Stimulated activated CD4-positive, alpha-beta T cell treated with anti-CD3 and anti-CD28 coated beads, Interleukin-1b, Interleukin-23, amount 100 ng/mL, for 1 hour (primary cell): Measurements from ENCODE around the gene IP6K2.

Source experiments
- DNase-seq, 2 donors: peaks; one replicate each; pipeline ENCODE4 v3.0.0-alpha.2; 2020; ENCODE audit warnings: low read depth in 2 of 2

Gene IP6K2

DNA sequence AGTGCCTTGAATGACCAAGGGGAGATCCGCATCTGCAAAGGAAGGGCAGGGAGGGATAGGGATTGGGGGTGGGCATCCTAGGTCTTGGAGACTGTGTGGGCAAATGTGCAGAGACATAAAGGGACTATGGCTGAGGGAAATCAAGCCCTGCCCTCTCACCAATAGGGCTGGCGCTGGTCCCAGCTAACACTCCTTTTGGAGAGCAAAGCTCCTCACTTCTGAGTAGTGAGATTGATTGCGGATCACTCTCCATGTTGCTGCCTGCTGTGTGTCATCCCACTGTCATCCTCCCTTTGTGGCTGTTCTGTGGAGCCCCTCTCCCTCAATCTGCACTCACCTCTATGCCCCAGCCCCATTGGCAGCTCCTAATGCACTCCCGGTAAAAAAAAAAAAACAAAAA is 52.1 kb downstream of the IP6K2 start:
- no peak for DNase-seq

DNA sequence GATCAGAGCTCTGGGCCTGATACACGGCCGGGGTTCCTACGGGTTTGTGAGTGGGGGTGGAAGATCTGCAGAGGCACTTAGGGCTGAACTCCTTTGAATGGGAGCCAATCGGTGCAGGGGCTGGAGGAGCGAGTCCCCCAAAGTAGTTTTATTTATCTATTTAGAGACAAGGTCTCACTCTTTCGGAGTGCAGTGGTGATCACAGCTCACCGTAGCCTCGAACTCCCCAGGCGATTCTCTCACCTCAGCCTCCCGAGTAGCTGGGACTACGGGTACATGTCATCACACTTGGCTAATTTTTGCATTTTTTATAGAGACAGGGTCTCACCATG is 52.7 kb downstream of the IP6K2 start:
- no peak for DNase-seq

DNA sequence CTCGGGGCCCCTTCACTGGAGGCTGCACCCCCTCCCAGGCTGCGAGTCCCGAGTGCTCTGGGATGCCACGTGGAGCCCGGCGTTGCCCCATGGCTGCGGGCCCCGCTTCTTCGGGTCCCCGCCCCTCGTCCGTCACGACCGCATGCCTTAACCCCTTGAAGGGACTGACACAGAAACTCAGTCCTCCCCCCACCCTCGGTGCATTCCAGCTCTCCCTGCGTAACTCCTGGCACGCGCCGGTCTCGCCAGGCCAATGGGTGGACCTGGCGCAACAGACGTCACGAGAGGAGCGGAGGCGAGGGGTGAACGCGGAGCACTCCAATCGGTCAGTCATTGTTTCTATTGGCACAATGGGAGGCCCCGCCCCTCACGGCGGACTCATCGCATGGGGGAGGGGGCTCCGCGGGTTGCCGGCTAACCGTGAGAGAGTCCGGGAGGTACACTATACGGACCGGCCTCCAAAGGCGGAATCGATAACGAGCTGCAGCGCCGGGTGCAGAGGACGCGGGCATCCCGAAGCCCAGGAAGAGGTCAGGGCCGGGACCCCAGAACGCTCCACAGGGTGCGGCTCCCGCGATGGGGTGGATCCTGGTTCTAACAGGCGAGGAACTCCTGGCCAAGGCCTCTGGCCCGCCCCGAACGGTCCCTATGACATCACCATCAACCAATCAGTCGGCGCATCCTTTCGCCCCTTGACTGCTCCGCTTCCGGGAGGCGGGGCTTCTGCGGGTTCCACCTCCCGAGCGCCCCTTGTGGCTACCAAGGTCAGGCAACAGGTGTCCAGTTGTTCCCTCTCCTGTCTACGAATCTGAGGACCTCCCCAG is 53.3 kb downstream of the IP6K2 start:
- DNase-seq = peak; percentile 60 to 72

DNA sequence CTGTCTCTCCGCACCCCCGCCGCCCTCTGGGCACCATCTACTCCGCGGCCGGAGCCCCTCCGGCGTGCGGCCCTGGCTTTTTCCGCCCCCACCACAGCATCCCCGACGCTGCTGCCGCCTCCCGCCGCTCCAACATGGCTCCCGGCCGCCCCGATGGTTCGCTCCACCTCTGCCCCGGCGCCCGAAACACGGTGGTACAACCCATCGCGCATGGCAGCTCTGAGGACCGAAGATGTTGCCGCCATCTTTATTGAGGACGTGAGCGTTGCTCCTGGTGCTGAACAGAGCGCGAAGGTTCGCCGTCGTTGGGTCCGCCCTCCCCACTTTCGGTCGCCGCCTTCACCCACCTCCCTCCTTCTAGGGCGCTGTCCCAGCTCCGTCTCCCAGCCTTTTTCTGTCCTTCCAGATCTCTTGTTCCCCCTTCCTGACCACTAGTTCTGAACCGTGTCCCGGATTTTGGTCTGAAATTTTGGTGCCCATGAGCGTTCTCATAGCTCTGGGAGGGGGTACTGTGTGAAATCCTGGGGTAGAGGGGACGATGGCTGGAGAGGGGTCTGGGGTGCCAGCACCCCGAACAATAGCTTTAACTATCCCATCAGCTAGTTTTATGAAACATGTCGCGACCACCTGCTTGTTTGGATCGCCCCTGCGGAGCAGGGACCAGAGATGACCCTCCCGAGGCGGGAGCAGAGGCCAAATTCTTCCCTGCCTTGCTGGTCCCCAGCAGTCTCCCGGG is 54.1 kb downstream of the IP6K2 start, which contains the start of gene CELSR3:
TSS of gene CELSR3 (minus strand) at position 134 of the 736 bp plus-strand sequence. CDS start 252 bp downstream, outside the sequence.
- peak in 1 of 2 donors; percentile 16 for DNase-seq

DNA sequence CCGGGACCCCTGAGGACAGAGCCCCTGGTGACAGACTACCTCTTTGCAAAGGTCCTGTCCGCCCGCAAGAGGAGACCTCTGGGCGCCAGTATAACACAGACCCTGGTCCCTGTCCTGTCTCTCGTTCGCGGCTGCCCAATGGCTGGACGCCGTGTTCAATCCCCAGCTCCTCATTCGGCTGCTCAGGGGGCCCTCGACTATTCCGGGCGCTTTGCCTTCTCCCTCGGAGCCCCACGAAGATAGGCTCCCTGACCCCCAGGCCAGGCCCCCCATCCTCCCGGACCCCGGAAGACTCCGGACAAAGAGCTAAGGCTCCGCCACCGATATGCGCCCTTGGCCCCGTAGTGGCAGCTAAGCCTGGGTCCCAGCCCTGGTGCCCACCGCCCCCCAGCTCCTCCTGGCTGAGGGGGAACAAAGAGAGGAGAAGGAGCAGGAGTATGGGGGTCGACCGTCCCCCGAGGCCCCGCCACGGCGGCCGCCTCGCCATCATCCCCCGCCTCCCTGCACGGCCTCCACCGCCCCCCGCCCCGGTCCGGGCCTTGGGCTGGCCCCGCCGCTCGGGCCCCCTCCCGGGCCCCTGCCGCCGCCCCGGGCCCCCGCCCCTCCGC is 54.8 kb downstream of the IP6K2 start:
- no peak for DNase-seq

DNA sequence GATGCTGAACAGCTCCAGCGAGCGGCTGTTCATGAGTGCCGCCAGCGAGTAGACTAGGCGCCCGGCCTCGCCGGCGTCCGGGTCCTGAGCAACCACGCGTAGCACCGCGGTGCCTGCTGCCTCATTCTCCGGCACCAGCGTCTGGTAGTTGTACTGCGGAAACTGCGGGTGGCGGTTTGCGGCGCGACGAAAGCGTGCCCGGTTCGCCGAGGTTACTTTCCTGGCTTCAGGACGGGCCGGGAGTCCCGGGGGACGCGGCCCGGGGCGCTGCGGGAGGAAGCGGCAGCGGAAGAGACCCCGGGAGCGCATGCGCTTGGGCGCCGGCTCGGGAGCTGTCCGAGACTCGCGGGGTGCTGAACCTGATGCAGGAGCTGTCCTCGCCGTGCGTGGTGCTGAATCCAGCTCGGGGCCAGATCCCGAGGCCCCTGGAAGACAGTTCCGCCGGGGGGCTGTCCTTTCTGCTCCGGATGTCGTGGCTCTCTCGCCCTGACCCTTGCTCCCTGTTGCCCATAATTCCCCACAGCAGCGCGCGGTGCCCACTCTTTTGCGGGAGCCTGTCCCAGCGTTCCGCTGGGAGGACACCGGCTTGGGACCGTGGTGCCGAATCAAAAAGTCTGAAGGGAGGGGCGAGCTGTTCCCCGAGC is 55.4 kb downstream of the IP6K2 start:
- DNase-seq = peak; percentile 36 to 62

DNA sequence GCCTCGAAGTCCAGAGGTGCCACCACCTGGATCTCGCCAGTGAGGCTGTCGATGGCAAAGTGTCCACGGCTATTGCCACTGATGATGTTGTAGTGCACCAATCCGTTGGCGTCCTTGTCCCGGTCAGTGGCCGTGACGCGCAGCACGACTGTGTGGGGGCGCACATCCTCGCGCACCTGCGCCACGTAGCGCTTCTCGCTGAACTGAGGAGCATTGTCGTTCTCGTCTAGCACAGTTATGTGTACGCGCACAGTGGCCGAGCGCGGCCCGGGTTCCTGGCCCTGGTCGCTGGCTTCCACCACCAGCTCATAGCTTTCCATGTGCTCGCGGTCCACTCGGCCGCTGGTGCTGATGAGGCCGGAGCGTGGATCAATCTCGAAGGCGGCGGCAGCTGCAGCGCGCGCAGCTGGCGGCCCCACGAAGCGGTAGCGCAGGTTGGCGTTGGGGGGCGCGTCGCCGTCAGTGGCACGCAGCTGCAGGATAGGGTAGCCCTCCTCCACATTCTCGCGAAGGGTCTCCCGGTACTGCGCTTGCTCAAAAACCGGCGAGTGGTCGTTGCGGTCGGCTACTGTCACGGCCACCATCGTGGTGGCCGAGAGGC is 56.1 kb downstream of the IP6K2 start:
- no peak for DNase-seq

DNA sequence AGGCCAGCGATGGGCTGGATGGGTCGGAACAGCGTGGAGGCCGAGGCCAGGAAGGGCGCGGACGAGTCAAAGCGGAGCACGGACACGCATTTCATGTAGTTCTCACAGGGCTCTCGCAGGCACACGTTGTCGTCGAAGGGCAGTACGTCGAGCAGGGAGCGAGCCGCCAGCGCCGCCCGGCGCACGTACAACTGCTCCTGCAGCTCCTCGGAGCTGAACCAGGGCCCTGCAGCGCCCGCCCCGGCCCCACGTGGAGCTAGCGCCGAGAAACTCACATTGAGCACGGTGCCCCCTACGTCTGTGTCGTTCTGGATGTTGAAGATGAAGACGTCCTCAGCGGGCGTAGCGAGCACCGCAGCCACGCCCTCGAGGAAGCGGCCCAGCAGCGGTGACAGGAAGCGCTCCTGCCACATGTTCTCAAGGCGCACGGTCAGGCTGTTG is 60.2 kb downstream of the IP6K2 start:
- no peak for DNase-seq

DNA sequence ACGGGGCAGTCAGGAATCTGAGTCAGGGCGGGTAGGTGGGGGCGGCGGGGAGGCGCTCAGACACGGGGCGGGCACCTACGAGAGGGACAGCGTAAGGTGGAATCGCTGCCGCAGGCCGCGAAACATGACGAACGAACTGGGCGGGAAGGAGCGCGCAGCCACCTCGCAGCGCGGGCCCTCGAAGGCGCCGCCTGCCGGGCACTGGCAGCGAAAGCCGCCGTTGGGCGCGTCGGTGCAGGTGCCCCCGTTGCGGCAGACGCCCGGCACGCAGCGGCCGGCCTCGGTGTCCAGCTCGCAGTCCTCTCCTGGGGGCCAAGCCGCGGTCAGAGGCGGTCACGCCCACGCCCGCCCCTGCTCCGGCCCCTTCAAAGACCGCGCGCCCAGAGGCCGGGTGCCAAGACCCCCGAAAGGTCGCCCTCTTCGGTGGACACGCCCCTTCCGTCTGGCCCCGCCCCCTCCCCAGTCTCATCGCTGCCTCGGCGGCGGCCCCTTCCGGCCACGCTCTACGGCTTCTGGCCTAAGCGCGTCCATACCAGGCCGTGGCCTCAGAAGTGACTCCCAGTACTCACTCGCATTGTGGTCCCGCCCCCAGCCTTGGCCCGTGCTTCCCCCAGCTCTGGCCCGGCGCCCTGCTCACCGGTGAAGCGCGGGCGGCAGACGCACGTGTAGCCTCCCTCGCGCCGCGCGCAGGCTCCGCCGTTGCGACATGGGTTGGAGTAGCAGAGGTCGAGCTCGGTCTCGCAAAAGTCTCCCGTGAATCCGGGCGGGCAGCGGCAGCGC is 60.8 kb downstream of the IP6K2 start:
- DNase-seq = peak; percentile 59 to 79

DNA sequence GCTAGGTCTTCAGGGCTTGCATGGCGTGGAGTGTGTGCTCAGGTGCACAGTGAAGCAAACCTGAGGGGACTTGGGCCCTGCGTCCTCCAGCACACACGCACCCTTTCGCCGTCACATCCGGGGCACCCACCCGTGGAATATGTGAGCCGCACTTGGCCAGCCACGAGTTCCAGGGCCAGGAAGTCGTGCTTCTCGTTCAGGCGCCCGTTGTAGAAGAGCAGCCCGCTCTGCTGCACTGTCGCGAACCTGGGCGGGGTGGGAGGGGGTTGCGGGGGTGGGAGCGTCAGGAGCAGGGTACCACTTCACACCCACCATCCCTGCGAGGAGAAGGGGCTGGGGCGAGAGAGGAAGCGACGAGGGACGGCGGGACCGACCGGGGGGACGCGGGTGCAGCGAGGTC is 61.4 kb downstream of the IP6K2 start:
- no peak for DNase-seq

DNA sequence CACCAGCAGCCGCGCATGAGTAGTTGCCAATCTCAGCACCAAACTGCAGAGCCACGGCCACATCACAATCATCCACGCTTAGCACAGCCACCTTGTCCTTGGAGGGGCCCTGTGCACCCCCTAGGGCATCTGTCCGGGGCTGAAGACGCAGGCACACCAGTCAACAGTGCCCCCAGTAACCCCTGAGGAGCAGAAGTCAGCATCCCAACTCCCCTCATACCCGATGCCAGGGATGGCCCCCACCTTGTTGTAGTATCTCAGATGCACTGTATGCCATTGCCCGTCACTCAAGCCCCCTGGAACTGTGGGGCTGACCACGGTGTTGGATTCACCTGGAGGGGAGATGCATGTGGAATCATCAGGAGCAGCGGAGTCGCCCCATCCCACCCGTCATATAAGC is 62.0 kb downstream of the IP6K2 start:
- DNase-seq = no peak

DNA sequence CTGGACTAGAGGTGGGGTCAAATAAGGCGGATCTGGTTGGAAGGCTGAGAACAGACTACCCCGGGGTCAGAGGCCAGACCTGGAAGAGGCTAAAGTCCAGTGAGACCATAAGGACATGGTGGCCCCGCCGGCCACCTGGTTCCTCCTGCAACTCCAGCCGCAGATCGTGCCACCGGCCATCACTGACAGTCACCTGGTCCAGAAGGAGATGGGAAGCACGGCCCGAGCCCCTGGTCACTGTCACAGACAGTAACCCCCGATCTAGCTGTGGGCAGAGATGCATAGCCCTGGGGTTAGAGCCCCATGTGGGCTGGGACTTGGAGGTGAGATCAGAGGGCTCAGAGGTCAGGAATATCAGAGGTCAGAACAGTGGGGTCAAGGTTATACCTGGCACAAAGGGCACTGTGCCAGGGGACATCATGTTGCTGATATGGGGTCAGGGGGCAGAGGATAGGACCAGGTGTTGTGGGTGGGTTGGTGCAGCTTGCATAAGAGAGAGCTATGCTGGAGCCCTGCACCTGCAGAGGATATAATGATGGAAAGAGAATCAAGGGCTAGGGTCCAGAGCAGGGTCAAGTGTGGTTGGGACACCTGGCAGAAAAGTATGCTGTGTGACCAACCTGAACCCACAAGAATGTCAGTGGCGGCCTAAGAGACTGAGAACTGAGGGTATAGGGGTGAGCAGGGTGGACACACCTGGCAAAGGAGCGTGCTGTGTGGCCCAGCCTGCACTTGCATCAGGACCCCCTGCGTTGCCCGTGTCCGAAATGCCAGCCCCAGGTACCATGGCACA is 63.9 kb downstream of the IP6K2 start:
- DNase-seq = no peak

DNA sequence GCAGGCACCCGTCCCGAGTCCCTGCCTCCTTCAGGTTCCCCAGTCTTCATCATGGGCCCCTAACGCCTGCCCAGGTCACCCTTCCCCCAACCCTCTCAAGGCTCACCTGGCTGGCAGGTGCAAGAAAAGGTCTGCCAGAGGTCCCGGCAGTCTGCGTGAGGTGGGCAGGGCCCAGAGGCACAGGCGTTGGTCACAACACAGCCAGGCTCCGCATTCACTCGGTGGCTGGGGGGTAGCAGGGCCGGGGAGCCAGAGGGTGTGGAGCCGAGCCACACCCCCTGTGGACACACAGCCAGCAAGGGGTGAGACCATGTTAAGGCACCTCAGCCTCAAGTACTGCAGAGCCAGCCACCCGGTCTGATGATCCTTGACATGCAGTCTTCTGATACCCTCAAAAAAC is 65.2 kb downstream of the IP6K2 start:
- no peak for DNase-seq

DNA sequence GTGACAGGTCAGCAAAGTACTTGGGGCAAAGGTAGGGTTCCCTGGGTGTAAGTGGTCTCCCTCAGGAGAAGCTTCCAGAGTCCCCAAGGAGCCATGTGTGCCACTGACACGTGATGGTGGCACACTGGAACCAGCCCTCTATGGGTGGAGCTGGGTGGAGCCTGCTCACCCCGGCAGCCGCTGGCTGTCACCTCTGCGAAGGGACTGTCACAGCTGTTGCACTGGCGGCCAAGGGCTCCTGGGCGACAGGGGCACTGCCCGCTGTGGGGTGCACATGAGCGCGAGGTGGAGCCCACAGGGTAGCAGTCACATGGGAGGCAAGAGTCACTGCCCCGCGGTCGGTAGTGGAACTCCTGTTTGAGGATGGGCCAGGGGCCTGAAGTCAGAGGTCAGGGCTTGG is 66.3 kb downstream of the IP6K2 start:
- no peak for DNase-seq

DNA sequence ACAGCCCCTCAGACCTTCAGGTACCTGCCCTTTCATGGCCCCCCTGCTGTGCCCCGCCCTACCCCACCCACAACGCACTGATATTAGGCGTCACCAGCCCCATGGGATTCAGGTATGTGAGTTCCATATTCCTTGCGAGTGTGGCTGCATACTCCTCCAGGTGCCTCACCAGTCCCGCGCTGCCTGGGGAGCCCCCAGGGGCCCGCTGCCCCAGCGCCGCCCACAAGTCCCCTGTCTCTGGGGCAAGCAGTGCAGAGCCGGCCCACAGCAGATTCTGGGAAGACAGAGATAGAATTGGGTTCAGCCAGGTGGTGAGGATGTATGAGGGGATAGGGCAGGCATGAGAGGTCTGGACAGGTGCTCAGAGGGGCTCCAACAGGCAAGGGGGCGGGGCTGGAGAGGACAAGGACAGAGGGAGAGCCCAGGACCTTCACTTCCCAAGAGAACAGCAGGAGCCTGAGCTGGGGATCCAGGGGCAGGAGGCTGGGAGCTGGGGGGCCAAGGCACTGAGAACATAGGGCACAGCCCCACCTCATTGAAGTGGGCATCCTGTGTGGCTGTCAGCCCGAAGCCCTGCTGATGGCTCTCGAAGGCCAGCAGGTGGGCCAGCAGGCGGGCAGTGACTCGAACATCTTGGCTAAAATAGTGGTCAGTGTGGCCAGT is 68.7 kb downstream of the IP6K2 start:
- no peak for DNase-seq

DNA sequence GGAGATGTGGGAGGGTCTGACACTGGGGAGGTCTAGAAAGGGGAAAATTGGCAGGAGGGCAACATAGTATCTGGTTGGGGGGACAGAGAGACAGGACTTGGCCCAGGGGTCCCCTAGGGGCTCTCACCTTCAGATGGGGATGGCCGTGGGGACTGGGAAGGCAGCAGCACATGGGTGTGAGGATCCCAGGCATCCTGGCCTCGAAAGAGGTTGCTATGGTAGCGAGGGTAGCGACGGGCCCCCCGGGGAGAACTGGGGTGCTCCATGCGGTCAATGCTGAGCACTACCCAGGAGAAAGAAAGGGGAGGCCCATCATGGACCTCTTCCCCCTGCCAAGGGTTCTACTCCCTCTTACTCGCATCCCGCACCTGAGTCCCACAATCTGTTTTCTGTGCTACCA is 69.3 kb downstream of the IP6K2 start:
- DNase-seq = no peak

DNA sequence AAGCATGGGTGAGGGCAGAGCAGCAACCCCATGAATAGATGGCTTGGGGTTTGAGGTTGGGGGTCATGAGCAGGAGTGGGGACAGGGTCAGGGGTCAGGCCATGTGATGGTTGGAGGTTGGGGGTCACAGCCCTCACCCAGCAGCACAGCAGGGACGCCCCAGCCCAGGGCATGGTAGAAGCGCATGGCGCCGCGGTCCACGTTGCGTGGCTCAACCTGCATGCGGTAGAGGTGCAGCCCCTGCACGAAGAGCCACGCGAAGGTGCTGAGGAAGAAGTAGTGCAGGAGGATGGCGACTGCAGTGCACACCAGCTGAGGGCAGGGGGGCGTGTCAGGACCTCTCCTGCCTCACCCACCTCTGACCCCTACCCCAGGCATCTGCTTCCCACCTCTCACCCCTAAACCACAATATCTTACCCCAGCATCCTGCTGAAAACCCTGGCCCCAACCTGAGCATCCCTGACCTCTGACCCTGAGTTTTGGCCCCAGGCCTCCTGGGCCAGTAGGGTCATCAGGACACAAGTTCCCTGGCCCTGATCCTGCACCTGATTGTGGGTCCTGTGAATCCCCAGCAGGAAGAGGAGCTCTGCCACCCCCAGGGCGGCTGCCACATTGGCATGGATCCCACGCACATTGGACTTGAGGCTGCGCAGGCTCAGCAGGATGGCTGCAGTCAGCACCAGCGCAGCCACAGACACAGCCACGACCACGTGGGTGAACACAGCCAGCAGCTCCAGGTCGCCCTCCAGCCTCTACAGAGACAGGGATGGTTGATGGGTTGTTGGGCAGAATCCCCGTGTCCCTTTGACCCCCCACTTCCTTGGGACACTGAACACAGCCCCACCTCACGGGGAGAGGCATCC is 71.9 kb downstream of the IP6K2 start:
- no peak for DNase-seq

DNA sequence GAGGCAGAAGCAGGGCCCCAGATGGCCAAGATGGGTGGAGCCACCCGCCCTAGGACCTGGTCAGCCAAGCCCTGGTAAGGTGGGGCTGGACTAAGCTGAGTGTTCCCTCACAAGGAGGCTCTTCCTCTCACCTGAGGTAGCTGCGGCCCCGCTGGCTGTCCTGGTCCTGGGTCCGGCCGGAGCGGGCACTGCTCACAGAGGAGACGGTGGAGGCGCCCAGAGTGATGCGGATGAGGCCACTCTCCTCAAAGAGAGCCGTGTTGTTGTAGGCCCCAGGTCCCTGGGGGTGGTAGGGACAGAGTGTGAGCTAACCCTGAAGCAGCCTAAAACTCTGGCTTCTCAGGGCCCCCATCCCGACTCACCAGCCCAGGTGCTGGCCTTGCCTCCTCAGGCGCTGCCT is 74.4 kb downstream of the IP6K2 start:
- no peak for DNase-seq

DNA sequence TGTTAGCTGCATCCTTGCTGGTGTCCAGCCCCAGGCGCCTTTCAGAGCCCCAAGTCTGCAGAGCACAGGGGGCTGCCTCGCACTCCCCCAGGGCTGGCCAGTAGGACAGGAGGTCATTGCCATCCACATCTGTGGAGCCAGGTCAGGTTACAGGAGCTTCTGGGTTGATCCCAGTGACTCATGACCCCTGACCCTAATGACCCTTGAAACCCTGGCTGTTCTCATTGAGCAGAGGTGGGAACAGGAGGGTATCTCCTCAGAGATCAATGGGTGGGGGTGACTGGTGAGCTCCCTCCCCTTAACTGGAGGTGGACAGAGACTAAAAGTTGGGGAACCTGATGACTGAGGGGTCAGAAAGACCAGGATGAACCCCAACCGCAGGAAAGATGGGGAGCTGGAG is 75.6 kb downstream of the IP6K2 start:
- DNase-seq = no peak
